Measurements from ENCODE around the gene SEC24C.
A peak's percentile ranks its signal among the peaks of the same experiment; 100 is the strongest.

Gene SEC24C

GRCh38 chr10:73779018-73779417, 34.8 kb downstream of the SEC24C start:
- no peak overlapping the region for H3K4me3 ChIP-seq (ENCODE audit: low read depth, low read length)
- H3K9me3 ChIP-seq = no peaks in the 10 kb centered on the region
- no peaks in the 10 kb centered on the region for H3K27me3 ChIP-seq
- H3K36me3 ChIP-seq = peaks cover 9% of the 10 kb centered on the region
- H3K4me1 ChIP-seq = peaks cover 5% of the 10 kb centered on the region
- no peak for DNase-seq
- no peak for TF ChIP-seq CTCF (IDR thresholded peaks at IDR 0.05; ENCODE audit: low read depth, low read length)

DNA sequence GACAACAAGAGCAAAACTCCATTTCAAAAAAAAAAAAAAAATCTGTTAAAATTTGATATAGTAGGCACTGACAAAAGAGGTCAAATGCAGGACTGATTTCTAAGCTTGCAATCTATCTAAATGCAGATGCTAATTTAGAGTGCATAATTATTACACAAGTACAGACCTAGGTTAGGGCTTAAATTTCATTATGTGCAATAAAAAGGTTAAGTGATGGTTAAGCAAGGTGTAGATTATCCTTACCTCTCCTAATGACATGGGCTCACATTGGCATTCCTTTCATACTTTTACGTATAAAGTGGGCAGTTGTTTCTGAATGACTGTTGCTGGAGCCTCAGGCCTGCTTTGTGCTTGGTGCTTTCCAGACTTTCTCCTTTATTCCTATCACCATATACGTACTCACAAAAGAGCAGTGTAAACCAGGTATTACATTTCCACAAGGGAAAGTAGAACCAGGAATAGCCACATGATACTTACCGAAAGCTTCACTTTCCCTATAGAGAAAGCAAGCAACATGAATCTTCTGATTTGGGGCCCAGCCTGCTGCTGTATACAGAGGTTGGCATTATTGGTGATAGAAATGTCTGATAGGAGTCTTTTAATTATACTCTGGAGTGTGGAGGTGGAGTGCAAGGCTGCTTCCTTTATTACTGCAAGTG, 35.5 kb downstream of the SEC24C start:
- peaks cover 5% of the 10 kb centered on the region for H3K4me1 ChIP-seq
- H3K36me3 ChIP-seq = peaks cover 9% of the 10 kb centered on the region
- H3K4me3 ChIP-seq (ENCODE audit: low read depth, low read length) = no peak overlapping the region
- TF ChIP-seq CTCF (IDR thresholded peaks at IDR 0.05; ENCODE audit: low read depth, low read length) = no peak
- no peaks in the 10 kb centered on the region for H3K9me3 ChIP-seq
- DNase-seq = no peak
- H3K27me3 ChIP-seq = no peaks in the 10 kb centered on the region

DNA sequence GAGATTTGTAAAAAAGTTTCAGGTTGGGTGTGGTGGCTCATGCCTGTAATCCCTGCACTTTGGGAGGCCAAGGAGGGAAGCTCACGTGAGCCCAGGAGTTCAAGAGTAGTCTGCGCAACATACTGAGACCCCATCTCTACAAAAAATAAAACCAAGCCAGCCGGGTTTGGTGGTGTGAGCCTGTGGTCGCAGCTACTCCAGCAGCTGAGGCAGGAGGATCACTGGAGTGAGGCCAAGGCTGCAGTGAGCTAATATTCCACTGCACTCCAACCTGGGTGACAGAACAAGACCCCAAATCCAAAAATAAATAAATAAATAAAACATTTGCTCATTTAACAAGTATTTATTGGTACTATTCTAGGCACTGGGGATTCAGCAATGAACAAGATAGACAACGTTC, 36.1 kb downstream of the SEC24C start:
- TF ChIP-seq CTCF (IDR thresholded peaks at IDR 0.05; ENCODE audit: low read depth, low read length) = no peak
- peaks cover 9% of the 10 kb centered on the region for H3K36me3 ChIP-seq

DNA sequence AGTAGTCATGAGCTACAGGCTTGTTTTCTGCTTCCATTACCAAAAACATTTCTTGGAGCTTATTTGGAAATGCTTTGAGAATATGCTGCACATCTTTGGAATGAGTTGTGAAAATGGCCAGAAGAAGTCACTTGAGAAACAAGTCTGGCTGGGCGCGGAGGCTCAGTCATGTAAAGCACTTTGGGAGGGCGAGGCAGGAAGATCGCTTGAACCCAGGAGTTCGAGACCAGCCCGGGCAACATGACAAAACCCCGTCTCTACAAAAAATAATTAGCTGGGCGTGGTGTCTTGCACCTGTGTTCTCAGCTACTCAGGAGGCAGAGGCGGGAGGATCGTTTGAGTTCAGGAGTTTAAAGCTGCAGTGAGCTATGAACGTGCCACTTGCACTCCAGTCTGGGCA, 36.8 kb downstream of the SEC24C start:
- H3K36me3 ChIP-seq = peaks cover 5% of the 10 kb centered on the region
- no peaks in the 10 kb centered on the region for H3K27me3 ChIP-seq
- TF ChIP-seq CTCF (IDR thresholded peaks at IDR 0.05; ENCODE audit: low read depth, low read length) = no peak
- no peaks in the 10 kb centered on the region for H3K9me3 ChIP-seq
- DNase-seq = no peak
- peak overlapping the region; percentile 89 for H3K4me3 ChIP-seq (ENCODE audit: low read depth, low read length)
- H3K4me1 ChIP-seq = no peaks in the 10 kb centered on the region; the same call in 1 of the 2 replicates

More for the DNA sequence above, 36.1 kb downstream of the SEC24C start:
- no peaks in the 10 kb centered on the region for H3K9me3 ChIP-seq
- H3K4me1 ChIP-seq = peaks cover under 1% of the 10 kb centered on the region
- no peak for DNase-seq
- no peaks in the 10 kb centered on the region for H3K27me3 ChIP-seq
- peak overlapping the region; percentile 89 for H3K4me3 ChIP-seq (ENCODE audit: low read depth, low read length)

DNA sequence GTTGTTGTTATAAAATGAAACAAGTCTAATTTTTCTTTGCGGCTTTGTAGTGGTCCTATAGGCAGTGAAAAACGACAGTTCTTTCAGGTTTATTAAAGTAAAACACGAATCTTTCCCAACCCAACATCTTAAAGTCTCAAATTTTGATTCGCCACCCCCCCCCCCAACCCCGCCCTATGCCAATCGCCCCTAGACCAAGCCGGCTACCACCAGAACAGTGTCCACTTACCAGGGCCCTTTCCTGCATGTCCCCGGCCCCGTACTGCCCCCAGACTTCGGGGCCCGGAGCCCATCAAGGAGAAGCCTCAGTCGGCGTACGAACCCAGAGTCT, 37.3 kb downstream of the SEC24C start:
- no peaks in the 10 kb centered on the region; the same call in 1 of the 2 replicates for H3K4me1 ChIP-seq
- no peak for TF ChIP-seq CTCF (IDR thresholded peaks at IDR 0.05; ENCODE audit: low read depth, low read length)
- no peak for DNase-seq
- peak overlapping the region; percentile 89 for H3K4me3 ChIP-seq (ENCODE audit: low read depth, low read length)
- peaks cover 5% of the 10 kb centered on the region for H3K36me3 ChIP-seq
- H3K9me3 ChIP-seq = no peaks in the 10 kb centered on the region
- H3K27me3 ChIP-seq = no peaks in the 10 kb centered on the region

DNA sequence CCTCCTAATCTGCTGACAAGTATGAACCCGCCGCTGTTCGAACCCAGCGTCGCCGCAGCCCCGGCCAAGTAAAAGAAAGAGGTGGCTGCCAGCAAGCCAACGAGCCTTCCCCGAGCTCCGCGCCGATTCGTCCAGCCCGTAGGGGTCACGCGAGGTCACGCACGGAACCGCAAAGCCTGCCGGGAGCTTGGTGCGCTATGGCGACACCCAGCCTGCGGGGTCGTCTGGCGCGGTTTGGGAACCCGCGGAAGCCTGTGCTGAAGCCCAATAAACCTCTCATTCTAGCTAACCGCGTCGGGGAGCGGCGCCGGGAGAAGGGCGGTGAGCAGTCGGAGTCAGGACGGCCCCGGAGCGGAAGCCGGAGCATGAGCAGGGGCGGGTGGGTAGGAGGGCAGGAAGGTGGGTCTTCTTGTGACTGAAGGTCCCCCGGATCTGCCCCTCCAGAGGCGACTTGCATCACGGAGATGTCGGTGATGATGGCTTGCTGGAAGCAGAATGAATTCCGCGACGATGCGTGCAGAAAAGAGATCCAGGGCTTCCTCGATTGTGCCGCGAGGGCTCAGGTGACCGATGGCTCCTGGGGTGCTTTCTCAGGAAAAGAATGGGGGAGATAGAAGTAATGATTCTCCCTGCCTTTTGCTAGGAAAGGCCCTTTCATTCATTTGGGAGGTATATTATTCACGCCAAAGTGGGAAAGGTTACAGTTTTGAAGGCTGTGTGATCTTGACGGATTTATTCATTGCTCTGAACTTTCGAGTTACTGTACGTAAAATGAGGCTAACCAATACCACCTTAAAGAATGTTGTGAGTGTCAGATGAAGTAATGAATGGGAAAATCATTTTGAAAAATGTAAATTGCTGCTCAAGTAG, 37.9 kb downstream of the SEC24C start, which contains the start of gene CHCHD1:
Gene CHCHD1, plus strand, starts transcription at position 170 of the 870 bp plus-strand sequence. Its CDS starts 28 bp downstream, at position 198.
- no peaks in the 10 kb centered on the region for H3K9me3 ChIP-seq
- H3K4me1 ChIP-seq = no peaks in the 10 kb centered on the region; the same call in 1 of the 2 replicates

More for the DNA sequence above, 37.9 kb downstream of the SEC24C start, which contains the start of gene CHCHD1:
- no peak for TF ChIP-seq CTCF (IDR thresholded peaks at IDR 0.05; ENCODE audit: low read depth, low read length)
- Histone ChIP-seq H3K4me3 (ENCODE audit: low read depth, low read length) (peak within 1 kb of the TSS; percentile 89), H3K36me3 (peaks cover 5% of the 10 kb centered on the region), H3K27me3 (no peaks in the 10 kb centered on the region)
- peak; percentile 94 for DNase-seq

All from BE2C (cell line).